ENCODE measurements around the gene PRPF6.

Gene PRPF6

DNA sequence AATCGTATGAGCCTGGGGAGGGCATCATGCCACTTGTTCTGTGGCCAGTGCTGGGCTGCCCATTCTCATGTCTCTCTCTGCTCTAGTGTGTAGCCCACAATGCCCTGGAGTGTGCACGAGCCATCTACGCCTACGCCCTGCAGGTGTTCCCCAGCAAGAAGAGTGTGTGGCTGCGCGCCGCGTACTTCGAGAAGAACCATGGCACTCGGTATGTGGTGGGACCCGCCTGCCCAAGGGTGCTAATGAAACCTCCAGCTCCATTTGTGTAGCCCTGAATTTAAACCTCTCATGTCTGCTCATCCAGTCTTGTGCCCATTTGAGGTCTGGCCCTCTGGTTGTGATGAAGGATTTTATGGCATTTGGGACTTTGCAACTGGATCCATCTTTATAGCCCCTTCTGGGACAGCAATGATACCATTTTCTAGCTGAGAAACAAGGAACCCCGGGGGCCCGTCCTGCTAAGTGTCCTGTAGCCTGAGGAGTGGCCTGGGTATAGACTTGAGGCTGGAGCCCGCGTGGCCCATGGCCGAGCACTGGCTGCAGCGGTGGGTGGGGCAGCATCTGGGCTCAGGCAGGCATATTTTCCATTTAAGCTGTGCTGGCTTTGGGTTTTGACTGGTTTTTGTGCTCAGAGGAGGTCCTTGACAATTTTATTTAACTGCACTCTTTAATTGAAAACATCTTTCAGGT is 41.9 kb downstream of the PRPF6 start:
- DNase-seq = no peak

DNA sequence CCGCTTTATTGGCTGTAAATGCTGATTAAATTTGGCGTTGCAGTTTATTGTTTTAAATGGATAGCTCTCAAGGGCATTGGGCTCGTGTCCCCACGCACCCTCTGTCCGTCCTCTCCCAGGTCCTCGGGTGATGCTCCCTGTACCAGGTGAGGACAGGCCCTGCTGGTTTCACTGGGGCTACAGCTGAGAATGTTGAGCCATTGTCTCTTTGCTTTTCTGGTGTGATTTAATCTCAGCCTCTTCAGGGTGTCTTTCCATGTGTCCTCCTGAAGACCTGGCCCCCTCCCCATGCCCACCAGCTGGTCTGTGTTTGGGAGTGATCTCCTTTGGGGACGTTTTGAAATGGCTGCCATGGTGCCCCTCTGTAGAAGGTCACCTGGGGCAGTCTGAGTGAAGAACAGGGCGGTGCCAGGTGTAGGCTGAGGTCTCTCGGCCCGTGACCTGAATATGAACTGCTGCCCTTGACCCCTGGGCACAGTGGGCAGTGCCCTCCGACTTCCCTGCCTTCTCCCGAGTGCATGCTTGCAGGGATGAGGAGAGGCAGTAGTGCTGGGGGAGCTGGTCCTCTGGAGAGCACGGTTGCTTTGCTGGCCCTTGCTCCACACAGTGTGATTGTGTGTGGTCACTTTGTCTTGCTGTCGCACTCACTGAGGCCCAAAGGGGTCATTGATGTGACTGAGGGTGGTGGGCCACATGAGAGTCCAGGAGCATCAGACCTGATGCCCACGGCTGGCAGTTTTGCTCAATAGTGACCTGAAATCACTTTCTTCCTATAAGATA is 42.6 kb downstream of the PRPF6 start:
- DNase-seq = no peak

DNA sequence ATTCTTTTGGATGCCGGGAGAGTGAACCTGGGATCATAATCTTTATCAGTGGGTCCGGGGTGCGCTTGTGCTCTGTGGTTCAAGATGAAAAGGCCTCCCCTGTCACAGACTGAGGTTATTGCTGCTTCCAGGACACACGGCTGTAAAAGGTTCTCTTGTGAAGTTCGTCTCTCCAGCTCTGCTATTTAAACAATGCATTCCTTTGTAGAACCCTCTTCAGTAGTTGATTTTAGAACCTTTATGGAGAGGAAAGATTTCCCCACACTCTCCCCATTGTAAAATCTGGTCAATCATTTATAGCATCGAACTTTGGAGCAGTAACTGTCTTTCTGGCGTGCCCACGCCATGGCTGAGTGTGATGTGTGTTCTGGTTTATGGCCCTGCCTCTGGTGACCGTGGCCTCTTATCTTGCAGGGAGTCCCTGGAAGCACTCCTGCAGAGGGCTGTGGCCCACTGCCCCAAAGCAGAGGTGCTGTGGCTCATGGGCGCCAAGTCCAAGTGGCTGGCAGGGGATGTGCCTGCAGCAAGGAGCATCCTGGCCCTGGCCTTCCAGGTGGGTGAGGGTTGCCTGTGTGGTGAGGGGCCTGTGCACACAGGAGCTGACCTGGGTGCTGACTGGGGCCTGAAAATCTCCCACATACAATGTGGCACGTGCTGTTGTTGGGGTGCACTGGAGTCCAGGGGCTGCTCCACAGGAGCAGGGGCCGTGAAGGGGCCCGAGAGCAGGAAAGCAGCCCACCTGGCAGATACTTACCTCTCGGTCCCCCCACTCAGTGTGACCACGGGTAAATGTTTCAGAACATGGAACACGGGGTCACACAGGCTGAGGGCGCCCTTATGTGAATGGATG is 43.4 kb downstream of the PRPF6 start:
- no peak for DNase-seq

DNA sequence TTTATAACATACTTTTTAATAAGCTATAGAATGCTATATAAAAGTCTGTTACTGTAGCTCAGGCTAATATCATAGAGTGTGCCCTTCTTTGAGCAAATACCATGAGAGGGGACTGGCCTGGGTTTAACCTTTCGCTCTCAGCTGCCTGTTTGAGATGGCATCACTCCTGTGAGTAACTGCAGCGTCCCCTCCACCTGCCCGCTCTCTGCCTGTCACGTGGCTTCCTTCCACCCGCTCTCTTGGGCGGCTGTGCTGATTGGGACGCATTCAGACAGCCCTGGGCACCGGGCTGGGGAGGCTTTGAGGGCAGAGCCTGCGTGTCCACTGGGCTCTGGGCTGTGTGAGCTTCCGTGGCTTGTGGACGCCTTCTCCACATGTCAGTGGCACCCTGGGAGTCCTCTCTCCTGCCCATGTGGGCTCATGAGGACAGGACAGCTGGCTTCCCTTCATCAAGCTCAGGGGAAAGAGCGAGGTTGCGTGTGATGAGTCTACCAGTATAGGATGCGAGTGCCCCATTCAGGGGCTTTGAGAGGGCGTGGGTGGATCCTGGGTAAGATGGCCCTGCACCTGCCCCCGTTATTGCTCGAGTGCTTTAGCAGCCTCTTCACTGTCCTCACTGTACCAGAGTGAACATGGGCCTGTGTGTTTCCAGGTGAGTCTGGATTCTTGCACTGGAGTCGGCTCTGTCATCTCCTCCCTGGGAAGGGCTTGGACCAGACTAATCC is 44.3 kb downstream of the PRPF6 start:
- no peak for DNase-seq

DNA sequence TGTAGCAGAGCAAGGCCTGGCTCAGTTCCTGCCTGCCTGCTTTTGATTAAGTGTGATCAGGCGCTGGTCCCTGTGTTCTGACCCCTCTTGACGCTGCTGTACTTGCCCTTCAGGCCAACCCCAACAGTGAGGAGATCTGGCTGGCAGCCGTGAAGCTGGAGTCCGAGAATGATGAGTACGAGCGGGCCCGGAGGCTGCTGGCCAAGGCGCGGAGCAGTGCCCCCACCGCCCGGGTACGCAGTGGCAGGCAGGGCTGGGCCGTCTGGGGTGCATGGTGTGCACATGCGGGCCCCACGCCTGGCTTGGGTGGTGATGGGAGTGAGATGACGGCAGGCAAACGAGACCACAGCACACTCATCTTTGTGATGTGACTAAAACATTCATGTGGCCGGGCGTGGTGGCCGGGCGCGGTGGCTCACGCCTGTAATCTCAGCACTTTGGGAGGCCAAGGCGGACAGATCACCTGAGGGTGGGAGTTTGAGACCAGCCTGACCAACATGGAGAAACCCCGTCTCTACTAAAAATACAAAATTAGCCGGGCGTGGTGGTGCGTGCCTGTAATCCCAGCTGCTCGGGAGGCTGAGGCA is 45.0 kb downstream of the PRPF6 start:
- DNase-seq = no peak

DNA sequence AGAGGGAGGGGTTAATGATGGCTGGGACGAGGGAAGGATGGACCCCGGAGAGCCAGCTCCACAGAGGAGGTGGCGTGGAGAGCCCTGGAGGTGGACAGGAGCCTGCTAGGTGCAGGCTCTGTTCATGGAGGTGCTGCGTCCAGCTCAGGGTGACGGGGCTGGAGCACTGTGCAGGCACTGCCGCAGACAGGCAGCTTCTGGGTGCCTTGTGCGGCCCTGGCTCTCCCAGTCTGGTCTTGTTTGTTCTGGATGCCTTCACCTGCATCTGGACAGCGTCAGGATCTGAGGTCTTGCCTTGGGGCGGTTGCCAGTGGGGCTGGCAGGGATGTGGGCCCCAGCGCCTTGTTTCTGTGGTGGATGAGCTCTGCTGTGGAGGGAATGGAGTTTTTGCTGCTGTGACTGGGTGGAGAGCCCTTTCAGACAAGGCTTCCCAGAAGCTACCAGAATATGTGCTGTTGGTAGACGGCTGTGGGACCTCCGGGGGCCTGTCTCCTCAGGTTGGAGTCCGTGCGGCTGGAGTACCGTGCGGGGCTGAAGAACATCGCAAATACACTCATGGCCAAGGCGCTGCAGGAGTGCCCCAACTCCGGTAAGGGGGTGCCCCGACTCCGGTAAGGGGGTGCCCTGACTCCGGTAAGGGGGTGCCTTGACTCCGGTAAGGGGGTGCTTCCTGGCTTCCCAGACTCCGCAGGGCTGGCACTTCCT is 47.2 kb downstream of the PRPF6 start:
- DNase-seq = no peak

DNA sequence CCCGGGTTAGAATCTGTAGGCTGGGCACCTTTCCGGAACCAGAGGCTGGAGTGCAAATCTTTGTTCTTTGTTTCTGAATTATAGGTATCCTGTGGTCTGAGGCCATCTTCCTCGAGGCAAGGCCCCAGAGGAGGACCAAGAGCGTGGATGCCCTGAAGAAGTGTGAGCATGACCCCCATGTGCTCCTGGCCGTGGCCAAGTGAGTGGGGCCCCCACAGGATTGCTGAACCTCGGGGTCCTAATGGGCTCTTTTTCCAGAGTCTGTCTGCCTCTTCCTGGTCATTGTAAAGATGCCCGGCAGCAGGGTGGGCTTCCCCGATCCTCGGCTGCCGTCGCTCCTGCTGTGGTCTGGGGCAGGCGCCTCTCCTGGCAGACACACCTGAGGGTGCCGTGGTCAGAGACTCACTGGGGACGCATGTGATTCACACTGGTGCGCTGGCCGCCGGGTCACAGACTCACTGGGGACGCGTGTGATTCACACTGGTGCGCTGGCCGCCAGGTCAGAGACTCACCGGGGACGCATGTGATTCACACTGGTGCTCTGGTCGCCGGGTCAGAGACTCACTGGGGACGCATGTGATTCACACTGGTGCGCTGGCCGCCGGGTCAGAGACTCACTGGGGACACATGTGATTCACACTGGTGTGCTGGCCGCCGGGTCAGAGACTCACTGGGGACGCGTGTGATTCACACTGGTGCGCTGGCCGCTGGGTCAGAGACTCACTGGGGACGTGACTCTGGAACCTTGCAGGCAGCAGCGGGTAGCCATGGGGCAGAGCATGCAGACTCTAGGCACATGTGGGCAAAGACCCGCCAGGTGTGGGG is 48.6 kb downstream of the PRPF6 start:
- no peak for DNase-seq

DNA sequence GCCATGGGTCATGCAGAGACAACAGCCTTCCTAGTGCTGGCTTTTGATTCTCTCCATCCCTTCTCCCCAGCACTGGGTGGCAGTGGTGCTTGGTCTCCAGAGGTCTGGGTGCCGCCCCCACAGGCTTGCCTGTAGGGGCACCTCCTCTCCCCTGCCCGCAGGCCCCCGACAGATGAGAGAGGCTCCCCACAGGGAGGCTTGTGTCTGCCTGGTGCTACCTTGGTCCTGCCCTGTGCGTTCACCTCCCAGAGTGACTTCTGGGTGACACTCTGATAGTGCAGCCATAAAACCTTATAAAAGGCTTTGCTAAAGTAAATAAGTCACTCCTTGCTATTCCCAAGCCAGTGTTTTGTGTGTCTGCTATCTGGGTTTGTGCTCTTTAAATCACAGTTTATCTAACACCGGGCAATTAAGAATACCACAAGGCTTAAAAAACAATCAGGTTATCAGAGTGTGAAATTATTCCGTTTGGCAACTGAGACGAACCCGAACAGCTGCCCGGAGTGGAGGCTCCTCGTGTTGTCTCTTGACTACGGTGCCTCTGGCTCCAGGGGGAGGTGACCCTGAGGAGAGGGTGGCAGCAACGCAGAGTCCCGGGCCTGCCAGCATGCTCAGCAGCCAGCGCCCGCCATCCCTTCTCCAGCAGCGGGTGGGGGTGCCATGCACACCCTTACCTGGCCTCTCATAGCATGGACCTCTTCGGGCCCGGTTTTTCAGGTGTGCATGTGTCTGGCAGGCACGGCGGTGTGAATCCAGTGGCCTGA is 49.6 kb downstream of the PRPF6 start:
- no peak for DNase-seq

DNA sequence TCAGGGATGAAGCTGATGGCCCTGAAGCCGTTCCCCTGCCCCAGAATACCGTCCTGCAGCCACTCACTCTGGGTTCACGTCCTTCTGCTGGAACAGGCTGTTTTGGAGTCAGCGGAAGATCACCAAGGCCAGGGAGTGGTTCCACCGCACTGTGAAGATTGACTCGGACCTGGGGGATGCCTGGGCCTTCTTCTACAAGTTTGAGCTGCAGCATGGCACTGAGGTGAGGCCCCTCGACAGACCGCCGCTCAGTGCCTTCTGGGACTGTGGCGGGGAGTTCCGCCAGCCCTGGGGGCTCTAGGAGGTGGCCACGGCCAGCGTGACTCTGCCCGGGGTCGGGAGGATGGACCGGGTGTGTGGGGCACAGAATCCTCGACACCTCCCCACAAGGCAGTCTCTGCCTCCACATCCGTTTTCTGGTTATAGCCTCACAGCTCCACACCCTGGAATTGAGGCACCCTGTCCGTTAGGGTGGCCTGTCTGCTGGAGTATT is 50.9 kb downstream of the PRPF6 start:
- no peak for DNase-seq

DNA sequence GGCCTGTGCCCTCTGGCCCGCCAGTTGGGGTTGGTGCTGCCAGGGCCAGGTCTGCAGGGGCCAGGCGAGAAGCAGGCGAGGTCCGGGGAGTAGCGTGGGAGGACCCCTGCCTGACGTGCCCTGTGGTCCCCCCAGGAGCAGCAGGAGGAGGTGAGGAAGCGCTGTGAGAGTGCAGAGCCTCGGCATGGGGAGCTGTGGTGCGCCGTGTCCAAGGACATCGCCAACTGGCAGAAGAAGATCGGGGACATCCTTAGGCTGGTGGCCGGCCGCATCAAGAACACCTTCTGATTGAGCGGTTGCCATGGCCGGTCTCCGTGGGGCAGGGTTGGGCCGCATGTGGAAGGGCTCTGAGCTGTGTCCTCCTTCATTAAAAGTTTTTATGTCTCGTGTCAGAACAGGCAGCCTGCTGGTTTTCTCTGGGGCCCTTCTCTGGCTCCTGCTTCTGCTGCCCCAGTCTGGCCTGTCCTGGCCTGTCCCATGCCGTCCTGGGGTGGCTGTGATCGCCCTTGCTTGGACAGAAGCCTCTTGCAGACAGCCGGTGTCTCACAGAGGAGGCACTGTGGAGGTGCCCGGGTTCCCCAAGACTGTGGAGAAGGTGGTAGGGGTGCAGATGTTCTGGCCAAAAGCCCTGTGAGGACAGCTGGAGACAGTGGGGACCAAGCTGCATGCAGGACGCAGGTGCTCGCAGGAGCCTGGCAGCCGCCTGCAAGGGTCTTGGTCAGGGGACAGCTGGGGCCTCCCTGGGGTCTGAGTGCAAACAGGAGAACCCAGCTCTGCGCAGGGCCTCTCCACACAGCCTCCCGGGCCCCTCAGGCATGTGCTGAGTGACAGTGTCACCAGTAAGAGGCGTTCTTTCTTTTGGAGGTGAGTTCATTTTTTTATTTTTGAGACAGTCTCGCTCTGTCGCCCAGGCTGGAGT is 52.0 kb downstream of the PRPF6 start:
- DNase-seq = no peak

DNA sequence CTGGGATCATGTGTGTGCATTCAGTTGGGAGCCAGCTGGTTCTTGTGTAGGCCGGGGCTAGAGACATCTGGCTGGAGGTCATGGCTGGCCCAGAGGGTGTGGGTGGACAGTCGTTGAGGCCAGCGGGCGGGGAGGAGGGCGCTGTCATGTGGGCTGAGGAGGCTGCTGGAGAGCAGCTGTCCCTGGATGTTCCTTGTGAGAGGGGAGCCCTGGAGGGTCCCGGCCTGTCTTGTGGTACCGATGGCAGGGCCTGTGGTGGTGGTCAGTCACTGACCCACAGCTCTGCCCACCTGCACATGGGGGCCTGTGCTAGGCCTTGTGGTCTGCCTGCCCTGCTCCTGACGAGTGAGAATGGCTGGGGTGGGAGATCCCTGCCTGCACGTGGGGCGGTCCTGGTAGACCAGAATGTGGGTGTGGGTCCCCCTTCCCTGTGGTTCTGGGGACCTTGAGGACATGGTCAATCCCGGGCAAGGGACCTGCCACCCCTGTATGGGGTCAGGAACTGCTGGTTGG is 53.1 kb downstream of the PRPF6 start:
- no peak for DNase-seq

DNA sequence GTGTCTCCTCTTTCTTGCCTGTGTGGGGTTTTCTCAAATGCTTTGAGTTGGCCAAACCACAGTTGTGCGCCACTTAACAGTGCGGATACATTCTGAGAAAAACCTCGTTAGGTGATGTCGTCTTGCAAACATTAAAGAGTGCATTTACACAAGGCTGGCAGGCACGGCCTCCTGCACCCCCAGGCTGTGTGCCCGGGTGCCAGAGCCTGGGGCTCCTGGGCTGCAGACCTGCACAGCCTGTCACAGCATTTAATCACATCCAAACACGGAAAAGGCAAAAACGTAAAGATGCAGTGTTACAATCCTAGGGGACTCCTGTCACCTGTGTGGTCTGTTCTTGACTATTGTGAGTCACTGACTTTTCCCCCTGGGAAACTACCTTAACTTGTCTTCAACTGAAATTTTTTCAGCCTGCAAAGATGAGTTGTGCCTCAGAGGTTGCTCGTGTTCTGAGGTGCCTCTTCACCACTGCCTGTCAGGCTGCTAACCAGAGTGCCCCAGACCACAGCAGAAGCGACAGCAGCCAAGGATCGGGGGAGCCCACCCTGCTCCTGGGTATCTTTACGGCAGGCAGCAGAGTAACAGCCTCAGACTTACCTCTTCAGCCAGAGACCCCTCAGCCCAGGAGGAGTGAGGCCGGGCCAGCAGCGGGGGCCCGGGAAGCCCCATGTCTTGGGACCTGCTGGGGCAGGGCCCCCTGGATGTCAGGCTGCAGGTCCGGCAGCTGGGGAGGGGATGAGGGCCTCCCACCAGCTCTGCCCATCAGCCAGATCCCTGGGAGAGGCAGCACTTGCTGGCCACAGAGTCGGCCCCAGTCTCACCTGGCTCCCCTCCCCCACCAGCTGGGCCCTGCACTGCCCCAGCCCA is 54.4 kb downstream of the PRPF6 start:
- DNase-seq = no peak

DNA sequence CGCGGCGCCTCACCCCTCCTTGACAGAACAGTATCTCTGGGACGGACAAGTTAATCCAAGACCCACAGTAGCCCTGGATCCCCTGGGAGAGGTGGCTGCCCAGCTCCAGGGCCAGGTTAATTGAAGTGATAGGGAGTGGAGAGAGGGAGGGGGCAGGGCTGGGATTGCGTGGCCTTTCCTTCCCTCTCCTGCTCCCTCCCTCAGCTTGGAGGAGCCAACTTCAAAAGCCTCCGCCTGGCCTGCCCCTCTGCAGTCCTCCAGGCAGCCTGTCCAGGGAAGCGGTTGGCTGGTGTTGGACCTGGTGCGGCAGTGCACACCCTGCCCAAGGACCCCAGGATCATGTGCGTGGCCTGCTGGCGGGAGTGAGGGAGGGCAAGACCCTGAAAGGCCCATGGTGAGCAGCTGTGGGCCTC is 55.0 kb downstream of the PRPF6 start, which contains the start of gene C20orf204:
Gene C20orf204, plus strand, starts transcription at position 250 of the 413 bp plus-strand sequence. Its CDS starts 142 bp downstream, at position 392.
- no peak for DNase-seq

DNA sequence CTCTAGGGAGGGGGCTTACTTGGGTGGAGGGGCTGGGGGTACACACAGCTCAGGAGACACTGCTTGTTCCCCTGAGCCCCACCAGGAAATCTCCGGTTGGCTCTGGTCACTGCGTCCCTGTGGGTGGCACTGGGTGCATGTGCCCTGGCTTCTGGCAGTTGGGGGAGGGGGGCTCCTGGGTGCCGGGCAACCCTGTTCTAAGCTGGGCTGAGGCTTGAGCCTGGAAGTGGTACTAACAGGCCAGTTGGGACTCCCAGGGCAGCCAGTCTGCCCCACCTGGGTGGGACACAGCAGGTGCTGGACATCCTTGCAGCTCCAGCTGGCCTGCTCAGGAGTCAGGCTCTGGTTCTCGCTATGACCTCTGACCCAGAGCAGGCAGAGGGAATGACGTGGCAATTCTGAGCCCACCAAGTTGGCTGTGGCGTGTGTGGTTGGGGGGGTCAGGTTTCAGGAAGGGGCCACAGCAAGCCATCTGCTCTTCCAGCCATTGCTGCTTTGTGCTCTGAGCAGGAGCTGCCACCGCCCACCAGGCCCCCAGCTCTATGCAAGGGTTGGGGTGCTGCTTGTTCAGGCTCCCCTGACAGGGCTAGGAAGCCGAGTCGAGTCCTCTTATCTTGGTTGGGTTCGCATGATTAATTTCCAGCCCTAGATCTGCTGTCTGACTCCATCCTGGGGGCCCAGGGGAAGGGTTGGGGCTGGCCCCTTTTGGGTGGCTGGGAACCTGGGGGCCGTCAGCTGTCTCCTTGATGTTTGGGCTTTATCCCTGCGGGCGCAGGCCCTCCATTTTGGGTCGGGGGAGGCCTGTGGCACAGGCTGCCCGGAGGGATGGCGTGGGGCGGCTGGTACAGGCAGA is 55.6 kb downstream of the PRPF6 start:
- no peak for DNase-seq

DNA sequence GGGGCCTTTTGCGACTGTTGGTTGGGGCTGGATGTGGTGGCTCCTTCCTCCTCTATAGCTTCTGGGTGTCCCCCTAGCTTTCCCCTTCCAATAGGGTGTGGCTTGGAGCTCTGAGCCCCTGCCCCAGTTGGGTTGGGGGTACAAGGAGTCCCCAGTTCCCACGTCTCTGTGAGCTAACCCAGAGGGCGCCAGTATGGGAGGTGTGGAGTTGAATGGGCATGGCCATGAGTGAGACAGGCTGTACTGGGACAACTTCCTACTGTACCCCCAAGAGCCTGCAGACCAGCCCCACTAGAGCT is 56.2 kb downstream of the PRPF6 start:
- DNase-seq = no peak

DNA sequence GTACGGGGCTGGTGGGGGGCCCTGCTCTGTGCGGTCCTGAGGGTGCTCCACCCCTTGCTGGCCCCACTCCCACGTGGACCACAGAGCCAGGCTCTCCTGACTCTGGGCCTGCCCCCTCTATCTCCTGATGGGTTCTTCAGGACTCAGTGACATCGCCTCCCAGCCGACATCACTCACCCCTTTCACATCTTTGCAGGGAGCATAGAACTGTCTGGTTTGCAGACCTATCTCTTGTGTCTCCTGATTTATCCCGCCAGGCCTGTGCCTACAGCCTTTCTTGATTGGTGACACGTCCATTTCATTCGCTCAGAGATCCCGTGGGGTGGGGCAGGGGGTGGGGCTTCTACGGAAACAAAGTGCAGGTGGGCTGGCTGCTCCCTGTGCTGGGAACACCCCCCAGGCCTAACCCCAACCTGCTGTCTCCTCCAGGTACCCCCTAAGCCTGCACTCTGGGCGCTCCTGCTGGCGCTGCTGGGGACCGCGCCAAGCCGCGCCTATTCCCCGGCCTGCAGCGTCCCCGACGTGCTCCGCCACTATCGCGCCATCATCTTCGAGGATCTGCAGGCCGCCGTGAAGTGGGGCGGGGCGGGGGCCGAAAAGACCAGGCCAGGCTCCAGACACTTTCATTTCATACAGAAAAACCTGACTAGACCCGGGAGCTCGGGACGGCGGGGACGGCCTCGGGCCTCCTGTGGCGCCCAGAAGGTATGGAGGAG is 56.7 kb downstream of the PRPF6 start:
- DNase-seq = no peak
